GM18498 (cell line): ENCODE results near the gene PRKCB.
"Not testable (repeated sequence)": the region's sequence is repeated elsewhere in the genome, so short reads cannot be mapped to it uniquely, and the experiment has no call there.

Experiments used
- ATAC-seq: cut with Tn5 transposase; IDR thresholded peaks from one replicate; pipeline ENCODE4 v1.9.1; 2021; ENCODE audit warnings: mild to moderate bottlenecking, moderate library complexity; ENCODE audit not compliant: unreplicated experiment

The PRKCB gene

DNA sequence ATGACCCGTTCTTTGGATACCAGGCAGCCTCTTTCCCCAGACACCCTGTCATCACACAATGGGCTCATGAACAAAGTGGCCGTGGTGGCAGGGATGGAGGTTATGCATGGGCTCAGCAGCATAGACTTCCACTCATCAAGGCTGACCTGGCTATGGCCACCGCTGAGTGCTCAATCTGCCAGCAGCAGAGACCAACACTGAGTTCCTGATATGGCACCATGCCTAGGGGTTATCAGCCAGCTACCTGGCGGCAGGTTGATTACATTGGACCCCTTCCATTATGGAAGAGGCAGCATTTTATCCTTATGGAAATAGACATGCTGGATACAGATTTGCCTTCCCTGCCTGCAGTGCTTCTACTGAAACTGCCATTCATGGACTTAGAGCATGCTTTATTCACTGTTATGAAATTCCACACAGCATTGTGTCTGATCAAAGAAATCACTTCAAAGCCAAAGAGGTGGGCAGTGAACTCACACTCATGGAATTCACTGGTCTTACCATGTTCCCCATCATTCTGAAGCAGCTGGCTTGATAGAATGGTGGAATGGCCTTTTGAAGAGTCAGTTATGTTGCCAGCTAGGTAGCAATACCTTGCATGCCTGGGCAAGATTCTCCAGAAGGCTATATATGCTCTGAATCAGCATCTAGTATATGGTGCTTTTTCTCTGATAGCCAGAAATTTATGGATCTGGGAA, 160.6 kb downstream of the PRKCB start:
- ATAC-seq: no peak

- ATAC-seq: no peak
Measured at GRCh38 chr16:23998771-23999170, 163.0 kb downstream of the PRKCB start.

- peak; percentile 72 for ATAC-seq
Measured at GRCh38 chr16:23999663-24000062, 163.9 kb downstream of the PRKCB start.

GRCh38 chr16:24001710-24002109, 165.9 kb downstream of the PRKCB start:
- no peak for ATAC-seq

DNA sequence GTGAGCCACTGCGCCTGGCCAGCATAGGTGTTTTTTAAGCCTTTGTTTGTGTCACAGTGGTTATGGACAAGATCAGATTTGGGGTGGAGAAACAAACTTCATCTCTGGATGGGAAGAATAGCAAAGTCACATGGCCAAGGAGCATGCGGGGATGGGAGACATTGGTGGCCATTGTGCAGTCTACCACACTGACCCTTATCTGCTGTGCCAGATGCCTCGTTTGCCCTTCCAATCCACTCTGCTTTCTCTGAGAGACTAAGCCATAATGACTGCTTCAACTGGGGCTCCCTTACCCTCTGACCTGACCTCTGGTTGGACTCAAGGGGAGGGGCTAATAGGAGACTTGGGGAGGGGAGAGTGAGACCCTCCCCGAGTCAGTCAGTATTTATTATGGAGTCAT, 166.8 kb downstream of the PRKCB start:
- no peak for ATAC-seq

GRCh38 chr16:24005577-24005976, 169.8 kb downstream of the PRKCB start:
- ATAC-seq: no peak

GRCh38 chr16:24007391-24007790, 171.6 kb downstream of the PRKCB start:
- ATAC-seq: no peak

GRCh38 chr16:24007934-24008333, 172.2 kb downstream of the PRKCB start:
- no peak for ATAC-seq

DNA sequence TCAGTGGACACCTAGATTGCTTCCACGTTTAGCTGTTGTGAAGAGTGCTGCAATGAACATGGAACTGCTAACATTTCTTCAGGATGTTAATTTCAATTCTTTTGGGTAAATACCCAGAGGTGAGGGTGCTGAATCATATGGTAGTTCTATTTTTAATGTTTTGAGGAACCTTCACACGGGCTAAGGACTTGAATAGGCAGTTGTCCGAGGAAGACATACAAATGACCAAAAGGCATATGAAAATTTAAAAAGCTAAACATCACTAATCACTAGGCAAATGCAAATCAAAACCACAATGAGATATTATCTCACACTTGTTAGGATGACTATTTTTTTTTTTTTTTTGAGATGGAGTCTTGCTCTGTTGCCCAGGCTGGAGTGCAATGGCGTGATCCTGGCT, 173.3 kb downstream of the PRKCB start:
- no peak for ATAC-seq

DNA sequence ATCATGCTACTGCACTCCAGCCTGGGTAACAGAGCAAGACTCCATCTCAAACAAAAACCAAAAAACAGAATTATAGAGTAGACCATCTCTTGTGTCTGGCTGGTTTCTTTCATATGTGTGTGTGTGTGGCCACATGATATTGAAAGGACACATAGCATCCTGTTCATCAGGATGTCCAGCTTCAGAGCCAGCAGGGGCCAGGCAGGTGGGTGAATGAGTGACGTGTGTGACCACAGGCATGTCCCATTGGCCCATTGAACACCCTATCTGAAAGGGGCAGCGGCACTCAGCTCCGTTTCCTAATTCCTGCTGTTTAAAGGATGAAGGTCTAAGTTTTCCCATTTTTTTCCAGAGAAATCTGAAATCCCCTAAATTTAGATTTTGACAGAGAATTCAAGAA, 174.2 kb downstream of the PRKCB start:
- ATAC-seq: no peak

DNA sequence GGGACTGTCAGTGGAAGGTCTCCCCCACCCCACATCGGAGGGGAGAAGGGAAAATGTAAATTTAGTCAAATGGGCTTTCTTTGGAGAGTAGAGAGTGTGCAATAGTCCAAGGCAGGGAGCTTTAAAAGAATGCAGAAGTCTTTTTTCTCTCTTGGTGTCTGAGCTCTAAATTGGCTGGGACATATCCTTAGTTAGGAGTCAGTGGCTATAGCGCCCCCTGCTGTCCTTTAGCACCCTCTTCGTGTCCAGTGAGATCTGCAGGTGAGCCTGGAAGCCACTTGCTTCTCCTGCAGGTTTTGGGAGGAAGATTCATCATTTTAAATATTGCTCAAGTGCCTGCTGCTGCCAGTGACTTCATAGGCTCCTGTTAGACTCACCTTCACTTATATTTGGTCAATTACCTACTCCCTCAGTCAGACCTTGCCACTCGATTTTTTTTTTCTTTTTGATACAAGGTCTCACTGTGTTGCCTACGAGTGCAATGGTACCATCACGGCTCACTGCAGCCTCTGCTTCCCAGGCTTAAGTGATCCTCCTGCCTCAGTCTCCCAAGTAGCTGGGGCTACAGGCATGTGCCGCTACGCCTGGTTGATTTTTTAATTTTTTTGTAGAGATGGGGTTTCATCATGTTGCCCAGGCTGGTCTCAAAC, 174.8 kb downstream of the PRKCB start:
- ATAC-seq: no peak

- ATAC-seq: no peak
Measured at GRCh38 chr16:24011237-24011636, 175.5 kb downstream of the PRKCB start.

GRCh38 chr16:24013054-24013636, 177.4 kb downstream of the PRKCB start:
- ATAC-seq: no peak

- ATAC-seq: peak; percentile 95
Measured at GRCh38 chr16:24013864-24014645, 178.3 kb downstream of the PRKCB start.

DNA sequence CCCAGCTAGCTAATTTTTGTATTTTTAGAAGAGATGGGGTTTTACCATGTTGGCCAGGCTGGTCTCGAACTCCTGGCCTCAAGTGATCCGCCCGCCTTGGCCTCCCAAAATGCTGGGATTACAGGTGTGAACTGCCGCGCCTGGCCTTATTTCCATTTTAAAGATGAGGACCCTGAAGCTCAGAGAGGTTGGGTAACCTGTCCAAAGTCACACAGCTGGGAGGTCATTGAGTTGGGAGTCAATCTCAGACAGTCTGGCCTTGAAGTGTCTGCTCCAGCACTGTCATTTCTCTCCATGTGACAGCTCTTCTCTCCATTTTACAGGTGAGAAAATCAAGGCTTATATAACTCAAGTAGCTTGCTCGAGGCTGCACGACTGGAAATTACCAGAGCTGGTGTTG, 179.2 kb downstream of the PRKCB start:
- not testable (repeated sequence) for ATAC-seq

GRCh38 chr16:24015923-24016322, 180.1 kb downstream of the PRKCB start:
- no peak for ATAC-seq

DNA sequence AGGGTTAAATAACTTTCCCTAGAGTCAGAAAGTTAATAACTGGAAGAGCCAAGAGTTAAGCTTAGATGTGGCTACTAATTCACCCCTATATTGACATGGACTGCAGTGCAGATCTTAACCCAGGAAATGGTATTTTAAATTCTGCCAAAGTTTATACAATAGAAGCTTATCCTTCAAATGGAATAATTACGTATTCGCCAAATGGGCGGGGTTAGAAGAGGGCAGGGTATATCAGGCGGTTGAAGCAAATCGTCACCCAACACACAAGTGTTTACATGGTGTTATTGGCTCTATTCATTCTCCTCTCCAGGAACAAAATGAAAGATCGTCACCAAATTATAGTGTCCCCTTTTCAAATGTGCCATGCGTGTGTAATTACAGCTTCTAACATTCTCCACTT, 182.7 kb downstream of the PRKCB start:
- ATAC-seq: no peak

DNA sequence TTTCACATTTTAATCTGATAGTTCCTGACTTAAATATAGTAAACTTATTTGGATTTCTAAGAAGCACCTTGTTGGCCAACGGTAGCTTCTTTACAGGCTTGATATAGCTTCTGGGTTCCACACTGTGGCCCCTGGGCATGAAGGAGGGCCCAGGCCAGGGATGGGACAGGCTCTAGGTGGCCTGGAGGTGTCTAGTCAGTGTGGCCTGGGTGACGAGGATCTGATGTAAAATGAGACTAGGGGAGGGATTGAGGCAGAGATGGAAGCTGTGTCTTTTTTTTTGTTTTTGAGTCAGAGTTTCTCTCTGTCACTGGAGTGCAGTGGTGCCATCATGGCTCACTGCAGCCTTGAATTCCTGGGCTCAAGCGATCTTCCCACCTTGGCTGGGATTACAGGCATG, 187.0 kb downstream of the PRKCB start:
- no peak for ATAC-seq

DNA sequence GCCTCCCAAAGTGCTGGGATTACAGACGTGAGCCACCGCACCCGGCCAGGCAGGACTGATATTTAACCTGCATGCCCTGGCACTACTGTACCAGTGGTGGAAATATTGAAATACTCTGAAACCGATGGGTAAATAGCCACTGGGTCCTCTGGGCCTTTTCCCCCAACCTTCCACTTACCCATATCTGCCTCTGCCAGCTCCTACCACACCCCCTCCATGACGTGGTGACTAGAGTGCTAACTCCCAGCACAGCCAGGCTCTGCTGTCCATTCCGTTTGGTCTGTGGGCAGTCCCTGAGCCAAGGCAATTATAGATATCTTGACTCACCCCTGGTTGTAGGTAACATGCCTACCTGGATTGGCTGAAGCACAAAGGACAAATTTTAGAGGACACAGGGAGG, 187.8 kb downstream of the PRKCB start:
- no peak for ATAC-seq

DNA sequence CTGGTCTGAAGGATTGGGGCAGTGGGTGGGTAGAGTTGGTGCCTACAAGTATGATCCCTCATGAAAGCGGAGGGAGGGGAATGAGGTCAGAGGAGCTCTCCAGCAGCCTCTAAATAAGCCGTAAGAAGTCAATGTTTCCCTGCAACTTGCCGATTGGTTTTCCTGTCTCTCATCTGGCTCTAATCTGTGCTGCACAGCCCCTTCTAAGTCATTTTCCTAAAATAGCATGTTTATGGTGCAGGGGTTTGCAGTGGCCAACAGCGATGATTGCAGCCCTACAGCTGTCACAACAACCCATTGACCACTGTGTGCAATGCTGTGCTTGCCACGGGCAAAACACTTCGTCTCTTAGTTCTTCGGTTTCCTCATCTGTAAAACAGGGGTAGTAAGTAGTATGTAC, 189.2 kb downstream of the PRKCB start:
- no peak for ATAC-seq

- no peak for ATAC-seq
Measured at GRCh38 chr16:24027466-24027865, 191.7 kb downstream of the PRKCB start.

DNA sequence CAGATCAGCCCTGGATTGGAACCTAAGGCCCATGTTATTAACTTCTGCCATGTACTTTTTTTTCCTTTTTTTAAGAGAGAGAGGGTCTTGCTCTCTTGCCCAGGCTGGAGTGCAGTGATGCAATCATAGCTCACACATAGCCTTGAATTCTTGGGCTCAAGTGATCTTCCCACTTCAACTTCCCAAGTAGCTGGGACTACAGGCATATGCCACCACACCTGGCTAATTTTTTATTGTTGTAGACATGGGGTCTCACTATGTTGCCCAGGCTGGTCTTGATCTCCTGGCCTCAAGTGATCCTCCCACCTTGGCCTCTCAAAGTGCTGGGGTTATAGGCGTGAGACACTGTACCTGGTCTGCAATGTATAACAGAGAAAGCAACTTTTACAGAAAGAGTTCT, 194.1 kb downstream of the PRKCB start:
- ATAC-seq: not testable (repeated sequence)
